Activated T-helper 1 cell treated with Interleukin-2 at 50 U/mL for 16 hours (primary cell): Measurements from ENCODE around the gene CRIM1.

Source experiments
- DNase-seq: peaks from one replicate; pipeline ENCODE4 v3.0.0-alpha.2; 2020; ENCODE audit warnings: low read depth

The CRIM1 gene

DNA sequence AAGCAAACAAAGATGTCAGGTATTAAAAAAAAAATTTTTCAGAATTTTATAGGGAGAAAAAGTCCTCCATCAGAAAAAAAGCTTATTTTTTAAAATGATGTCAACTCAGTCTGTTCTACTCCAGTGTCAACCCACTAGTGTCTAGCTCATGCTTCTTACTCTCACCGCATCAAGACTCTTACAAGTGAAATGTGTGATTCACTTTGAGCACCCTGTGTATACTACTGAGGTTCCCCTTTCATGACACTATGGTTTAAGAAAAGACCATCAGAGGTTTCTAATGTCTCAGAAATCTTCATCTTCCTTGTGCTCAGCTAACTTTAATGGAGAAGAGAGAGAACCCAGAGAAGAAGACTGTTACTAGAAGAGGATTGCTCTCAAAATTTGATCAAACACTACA is 199.0 kb downstream of the CRIM1 start:
- no peak for DNase-seq

DNA sequence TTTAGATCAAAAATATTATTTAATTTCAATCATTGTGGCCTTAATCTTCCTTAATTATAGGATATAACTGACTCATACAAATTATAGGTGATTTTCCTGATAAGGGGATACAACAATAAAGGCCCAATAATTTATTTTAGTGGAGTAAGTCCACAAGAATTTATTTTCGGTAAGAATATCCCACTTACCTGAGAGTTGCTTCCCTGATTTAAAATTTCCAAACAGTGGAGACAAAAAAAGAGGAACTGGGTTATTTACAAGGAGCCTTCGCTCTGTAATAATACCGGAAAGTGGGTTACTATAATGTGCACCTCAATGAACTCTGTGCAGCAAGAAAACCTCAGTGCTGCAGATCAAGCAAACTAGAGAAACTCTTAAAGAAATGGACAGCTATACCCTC is 200.2 kb downstream of the CRIM1 start:
- DNase-seq, result no peak

GRCh38 chr2:36556842-36557241 is 201.3 kb downstream of the CRIM1 start:
- DNase-seq, result no peak

DNA sequence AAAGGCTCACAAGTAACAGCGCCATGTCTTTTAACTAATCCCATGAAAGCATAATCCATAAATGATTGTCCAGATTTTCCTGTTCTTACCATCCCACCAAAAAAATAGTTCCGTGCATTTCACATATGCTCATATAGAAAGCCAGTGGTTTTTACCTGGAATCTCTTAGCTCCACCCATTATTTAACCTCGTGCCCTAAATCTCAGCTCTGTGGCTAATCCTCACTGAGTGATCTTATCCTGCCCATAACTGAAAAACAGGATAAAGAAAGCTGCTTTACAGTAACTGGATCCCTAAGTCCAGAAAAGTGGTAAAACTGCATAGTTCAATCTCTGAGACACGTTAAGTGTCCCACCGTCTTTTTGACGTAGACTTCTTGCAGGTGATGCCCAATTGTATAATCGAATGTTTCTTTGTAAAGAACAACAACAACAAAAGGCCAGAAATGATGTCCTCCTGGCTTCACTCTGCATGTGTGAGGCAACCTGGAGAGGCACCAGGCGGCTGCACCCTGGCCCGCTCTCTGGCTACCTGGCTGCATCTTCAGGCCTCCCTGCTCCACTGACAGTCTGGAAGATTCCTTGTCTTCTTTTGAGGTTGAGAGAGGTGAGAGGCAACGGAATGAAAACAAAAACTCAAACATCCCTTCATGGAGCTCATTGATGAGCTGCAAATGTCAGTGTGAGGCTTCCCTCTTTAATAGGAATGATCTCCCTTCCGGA is 203.8 kb downstream of the CRIM1 start:
- DNase-seq, result no peak

DNA sequence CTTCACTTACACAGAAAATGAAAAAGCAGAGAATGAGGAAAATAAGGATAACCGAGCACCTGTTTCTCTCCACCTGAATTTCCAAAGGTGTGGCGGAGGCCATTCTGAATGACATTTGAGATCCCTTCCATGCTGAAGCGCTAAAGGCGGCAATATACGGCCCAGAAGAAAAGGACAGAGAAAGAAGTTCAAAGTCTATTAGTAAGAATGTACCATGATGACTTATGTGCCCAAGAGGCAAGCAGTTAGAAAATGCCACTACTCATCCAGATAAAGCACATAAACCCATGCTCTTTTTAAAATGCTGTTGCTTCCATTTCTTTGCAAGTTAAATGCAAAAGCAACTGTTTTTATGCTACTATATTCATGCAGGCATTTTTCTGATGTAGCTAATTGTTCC is 205.1 kb downstream of the CRIM1 start:
- no peak for DNase-seq

DNA sequence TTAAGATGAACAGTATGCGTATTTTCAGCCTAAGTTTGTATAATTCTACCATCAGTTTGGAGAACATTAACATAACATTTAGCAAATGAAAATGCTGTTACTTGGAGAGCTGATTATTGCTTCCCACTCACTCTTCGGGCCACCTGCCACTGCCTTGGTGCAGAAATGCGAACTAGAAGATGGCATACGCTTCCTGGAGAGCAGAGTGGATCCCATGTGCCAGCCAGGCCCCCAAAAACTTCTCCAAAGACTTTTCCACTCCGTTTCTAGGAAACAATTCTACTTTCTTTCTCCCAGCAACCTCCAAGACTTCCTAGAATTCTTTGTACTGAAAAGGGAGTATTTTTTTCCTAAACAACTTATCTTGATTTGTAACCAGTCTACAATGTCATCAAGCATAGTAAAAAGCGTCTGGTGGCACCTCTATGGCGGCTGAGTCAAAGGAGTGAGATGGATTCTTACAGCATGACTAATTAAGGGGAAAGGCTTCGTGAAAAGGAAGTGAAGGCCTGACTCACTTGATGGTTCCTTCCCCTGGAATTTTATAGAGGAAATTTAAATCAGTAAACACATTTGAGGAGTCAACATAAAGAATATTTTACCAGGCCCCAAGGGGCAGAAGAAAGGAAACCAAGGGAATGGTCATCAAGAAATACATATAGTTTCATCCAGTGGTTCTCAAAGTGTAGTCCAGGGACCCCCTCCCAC is 205.8 kb downstream of the CRIM1 start:
- no peak for DNase-seq

DNA sequence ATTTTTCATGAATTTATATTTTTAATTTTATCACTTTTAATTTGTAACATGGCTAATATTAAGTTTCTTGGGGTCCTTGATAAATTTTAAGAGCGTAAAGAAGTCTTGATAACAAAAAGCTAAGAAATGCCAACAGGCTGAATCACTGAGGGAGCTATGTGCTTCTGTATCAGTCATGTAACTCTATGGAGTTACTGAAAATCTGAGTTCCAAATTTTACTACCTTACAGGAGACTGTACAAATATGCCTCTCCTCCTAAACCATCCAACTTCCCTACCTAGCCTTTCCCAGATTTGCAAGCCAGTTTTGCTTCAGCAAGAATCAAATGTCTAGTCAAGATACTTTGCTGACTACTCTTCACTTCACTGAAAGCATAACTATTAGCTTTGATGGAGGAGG is 206.7 kb downstream of the CRIM1 start:
- no peak for DNase-seq

DNA sequence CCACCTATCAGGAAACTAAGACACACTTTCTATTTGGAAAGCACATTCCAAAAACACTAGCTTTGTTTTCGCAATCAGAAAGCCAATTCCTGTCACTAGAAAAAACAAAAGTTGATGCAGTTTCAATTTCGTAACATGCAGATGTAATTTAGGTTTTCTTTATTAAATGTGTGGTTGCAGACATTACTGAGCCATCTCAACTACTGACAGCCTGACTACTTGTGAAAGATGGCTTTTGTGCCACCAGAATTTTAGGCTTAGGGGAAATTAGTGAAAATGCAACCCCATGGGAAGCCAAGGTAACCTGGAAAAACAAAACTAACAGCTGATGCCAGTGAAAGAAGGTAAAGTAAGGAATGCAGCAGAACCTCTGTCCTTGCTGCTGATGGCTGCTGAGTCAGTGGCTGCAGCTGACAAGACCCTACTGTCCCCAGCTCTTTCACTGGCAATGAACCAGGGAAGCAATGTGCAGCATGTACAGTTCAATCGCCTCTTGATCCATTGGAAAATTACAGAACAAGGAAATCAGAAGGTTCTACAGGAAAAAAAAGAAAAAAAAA is 207.5 kb downstream of the CRIM1 start:
- no peak for DNase-seq

- no peak for DNase-seq
Measured at GRCh38 chr2:36564377-36564930, 208.9 kb downstream of the CRIM1 start.

DNA sequence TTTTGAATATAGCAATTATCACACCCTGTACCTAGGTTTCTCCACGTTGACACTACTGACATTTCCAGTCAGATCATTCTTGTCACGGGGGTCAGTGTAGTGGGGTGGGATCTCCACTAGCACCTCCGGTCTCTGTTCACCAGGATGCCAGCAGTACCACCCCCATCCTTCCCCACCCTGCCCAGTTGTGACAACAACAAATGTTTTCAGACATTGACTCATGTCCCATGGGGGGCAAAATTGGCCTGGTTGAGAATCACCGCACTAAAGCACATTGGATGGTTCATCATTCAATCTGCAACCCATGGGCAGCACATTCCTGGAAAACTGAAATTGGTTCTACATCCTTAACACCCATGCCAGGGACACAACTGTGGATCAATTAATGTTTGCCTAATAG is 210.1 kb downstream of the CRIM1 start:
- DNase-seq, result no peak

GRCh38 chr2:36566887-36567286 is 211.3 kb downstream of the CRIM1 start:
- no peak for DNase-seq

DNA sequence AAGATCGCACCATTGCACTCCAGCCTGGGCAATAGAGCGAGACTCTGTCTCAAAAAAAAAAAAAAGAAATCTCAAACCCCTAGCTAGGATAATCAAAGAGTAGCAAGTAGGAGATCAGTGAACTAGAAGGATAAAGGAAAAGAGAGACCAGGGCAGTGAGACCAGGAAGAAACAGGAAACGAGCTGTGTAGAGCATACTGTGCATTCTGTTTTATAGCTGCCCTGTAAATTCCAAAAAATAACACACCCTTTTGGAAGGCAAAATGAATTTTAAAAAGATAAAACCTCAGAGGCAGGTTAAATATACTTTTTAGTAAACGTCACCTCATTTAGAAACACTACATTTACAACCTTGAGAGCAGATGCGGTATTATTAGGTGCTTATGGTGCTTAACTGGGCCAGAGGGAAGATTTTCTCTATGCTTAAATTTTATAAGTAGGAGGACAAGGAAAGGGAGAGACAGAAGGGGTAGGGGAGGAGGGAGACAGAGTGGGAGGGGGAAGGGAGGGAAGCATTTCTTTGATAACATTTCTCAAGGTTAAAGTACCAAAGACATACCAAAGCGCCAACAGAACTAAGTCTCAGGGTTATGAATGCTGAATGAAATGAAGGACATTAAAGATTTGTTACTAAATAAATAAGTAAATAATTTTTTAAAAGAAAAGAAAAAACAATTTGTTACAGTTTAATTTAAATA is 212.3 kb downstream of the CRIM1 start:
- no peak for DNase-seq

- DNase-seq, result no peak
Measured at GRCh38 chr2:36568516-36569246, 213.1 kb downstream of the CRIM1 start.

DNA sequence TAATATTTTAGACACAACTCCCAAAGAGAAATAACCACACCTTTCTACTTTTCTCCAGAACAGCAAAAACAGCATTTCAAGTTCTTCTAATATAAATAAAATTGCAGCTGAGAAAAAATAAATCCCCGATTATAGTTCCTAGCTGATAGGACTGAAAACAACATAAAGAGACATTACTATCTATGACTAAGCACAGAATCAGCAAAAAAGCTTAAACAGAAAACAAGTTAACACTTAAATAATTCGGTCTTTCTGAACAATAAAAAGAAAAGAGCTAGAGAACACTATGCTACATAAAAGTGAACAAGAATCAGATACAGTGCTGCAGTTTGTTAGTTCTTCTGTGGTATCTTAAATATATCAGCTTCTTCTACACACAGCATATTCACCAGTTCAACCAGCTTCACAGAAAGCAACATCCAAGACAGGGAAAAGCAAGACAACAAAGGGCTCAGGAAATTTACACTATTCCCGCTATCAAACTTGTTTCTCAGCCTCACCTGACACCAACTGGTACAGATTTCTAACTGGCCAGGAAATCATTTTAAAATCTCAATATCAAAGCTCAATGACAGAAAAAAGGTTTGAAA is 213.8 kb downstream of the CRIM1 start:
- DNase-seq, result no peak

- no peak for DNase-seq
Measured at GRCh38 chr2:36570416-36570815, 214.8 kb downstream of the CRIM1 start.

DNA sequence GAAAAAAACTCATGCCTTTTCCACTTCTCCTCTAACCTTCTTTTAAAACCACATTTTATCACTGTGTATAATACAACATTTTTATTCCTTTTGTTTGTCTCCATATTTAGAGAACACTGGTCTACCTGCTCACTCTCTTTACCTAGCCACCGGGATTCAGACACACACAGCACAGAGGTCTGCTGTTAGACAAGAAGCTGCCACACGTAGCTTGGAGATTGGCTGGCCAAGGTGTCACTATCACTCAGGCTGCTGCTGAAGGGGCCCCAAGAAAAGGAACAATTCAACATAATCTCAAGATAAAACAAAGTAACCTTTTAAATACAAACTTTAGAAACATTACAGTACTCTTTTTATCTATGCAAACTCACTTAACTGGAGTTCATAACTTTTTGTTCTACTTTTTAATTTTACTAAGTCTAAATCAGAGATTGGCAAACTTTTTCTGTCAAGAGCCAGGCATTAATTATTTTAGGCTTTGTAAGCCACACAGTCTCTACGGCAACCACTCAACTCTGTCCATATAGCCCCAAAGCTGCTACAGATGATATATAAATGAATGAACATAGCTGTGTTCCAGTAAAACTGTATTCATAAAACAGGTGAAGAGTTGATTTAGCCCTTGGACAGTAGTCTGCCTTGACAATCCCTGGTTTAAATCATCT is 216.6 kb downstream of the CRIM1 start:
- no peak for DNase-seq

DNA sequence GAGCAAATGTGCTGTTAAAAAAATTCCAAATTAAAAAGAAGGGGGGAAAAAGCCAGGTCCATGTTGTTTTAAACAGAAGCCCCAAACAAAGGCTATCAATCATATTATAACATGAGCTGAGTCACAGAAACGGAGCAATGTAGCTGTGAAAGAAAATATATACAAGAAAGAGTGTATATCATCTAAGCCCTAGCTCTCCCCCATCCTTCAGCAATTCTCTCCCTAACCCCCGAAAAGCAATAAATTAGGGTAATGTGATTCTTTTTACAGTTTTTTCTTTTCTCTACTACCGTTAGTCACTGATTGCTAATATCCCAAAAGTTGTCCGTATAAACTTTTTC is 217.1 kb downstream of the CRIM1 start:
- no peak for DNase-seq

- no peak for DNase-seq
Measured at GRCh38 chr2:36573165-36573564, 217.6 kb downstream of the CRIM1 start.

- no peak for DNase-seq
Measured at GRCh38 chr2:36574560-36574959, 219.0 kb downstream of the CRIM1 start.

DNA sequence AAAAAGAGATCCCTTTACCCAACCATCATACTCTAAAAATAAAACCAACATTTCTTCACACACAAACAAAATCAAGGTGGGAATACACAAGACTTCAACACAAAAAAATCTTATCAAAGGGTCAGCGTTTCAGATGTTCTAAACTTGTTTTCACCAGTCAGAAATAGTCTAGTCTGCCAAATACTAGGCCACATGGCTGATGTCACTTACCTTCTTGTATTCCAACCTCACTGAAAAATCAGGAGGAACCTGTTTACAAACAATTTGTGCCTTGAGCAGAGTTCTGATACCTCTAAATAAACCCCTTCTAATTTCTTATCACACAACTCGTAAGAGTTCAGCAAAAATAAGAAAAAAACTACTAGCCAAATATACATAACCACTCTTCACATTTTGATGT is 222.3 kb downstream of the CRIM1 start:
- no peak for DNase-seq
